NCI-H2081 treated with DMSO at 0.1 percent for 48 hours (cell line): ENCODE results near the gene OR11H6.
"Not testable (repeated sequence)": the region's sequence is repeated elsewhere in the genome, so short reads cannot be mapped to it uniquely, and the experiment has no call there.

Experiments
- DNase-seq: peaks from one replicate; lab custom pipeline; 2025; lab: John Stamatoyannopoulos, UW

OR11H6 gene, protein sequence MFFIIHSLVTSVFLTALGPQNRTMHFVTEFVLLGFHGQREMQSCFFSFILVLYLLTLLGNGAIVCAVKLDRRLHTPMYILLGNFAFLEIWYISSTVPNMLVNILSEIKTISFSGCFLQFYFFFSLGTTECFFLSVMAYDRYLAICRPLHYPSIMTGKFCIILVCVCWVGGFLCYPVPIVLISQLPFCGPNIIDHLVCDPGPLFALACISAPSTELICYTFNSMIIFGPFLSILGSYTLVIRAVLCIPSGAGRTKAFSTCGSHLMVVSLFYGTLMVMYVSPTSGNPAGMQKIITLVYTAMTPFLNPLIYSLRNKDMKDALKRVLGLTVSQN

DNA sequence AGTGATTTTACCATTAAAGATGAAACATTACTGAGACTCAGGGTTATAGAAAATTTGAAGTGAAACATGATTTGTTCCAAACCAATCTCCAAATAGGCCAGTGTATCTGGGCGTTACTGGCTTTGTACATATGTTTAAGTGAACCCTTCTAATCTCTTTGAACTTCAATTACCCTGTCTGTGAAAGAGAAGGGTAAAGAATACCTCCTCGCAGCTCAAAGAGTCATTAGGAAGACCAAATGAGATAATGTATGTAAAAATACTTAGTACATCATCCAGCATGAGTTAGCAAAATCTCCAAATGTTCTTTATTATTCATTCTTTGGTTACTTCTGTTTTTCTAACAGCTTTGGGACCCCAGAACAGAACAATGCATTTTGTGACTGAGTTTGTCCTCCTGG is at the start of gene OR11H6:
Gene OR11H6 (plus strand): TSS at position 301 of the 400 bp plus-strand sequence. CDS start 0 bp downstream, at position 301.
- DNase-seq, result no peak

DNA sequence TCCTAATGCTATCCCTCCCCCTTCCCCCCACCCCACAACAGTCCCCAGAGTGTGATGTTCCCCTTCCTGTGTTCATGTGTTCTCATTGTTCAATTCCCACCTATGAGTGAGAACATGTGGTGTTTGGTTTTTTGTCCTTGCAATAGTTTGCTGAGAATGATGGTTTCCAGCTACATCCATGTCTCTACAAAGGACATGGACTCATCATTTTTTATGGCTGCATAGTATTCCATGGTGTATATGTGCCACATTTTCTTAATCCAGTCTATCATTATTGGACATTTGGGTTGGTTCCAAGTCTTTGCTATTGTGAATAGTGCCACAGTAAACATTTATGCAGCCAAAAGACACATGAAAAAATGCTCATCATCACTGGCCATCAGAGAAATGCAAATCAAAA is 49.3 kb upstream of the OR11H6 start:
- DNase-seq, result not testable (repeated sequence)

DNA sequence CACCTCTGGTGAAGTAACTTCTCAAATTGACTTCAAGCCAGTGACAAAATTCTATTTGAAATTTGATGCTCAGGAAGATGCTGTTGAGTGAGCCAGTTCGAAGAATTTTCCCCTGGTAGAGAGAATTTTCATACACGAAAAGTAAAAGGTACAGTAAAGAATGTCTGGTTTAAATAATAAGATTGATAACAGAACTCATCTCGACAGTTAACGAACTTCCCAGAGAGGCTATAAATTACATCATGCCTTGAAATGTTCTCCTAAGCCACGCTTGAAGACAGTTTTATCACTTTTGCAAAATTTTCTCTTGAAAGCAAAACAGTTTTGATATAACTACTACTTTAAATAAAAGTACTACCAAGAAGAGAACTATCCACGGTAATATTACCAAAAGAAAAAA is 47.2 kb upstream of the OR11H6 start:
- no peak for DNase-seq

DNA sequence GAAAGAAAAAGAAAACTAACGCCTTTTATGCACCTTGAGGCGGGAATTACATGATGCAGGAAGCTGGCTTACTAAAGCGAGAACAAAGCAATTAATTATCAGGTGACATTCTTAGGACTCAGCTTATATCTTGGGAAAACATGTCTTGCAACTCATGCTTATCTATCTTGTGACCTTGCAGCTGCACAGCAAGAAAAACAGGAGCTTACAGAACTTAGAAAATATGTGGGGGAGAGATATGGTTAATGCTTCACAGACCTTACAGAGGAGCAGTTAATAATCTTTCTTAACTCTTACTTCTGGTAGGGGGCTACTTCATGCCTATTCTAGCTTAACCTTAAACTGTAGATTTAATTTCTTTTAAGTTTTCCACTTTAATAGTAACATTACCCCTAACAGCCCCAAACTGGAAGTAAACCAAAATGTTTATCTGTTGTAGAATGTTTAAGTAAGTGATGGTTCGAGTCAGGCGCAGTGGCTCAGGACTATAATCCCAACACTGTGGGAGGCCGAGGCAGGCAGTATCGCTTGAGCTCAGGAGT is 46.0 kb upstream of the OR11H6 start:
- no peak for DNase-seq

DNA sequence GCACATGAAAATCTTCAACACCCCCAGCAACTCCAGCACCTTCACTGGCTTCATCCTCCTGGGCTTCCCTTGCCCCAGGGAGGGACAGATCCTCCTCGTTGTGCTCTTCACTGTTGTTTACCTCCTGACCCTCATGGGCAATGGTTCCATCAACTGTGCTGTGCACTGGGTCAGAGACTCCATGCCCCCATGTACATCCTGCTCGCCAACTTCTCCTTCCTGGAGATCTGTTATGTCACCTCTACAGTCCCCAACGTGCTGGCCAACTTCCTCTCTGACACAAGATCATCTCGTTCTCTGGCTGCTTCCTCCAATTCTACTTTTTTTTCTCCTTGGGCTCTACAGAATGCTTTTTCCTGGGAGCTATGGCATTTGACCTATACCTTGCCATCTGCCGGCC is 44.3 kb upstream of the OR11H6 start:
- no peak for DNase-seq

DNA sequence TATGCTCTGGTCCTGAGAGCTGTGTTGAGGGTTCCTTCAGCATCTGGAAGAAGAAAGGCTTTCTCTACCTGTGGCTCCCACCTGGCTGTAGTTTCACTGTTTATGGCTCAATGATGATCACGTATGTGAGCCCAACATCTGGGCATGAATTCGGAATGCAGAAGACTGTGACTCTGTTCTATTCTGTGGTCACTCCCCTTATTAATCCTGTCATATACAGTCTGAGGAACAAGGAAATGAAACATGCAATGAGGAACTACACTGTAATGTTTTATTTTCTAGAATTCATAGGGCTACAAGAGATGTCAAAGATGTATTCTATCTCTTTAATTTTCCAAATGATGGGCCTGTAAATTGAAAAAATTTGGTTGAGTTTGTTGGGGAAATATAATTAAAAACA is 43.6 kb upstream of the OR11H6 start:
- no peak for DNase-seq

DNA sequence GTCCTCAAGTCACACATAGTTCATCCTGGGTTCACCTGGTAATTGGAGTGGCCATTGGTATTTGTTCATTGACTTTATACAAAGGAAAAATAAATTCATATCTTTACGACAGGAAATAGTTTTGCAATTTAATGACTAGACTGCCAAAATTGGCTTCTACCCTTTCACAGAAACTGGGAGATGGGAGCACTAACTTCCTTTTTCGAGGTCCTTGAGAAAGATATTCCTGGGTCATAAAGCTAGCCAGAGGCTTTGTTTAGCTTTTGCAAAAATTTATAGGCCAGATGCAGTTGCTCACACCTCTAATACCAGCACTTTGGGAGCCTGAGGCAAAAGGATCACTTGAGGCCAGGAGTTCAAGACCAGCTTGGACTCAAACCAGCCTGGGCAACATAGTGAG is 43.0 kb upstream of the OR11H6 start:
- no peak for DNase-seq

DNA sequence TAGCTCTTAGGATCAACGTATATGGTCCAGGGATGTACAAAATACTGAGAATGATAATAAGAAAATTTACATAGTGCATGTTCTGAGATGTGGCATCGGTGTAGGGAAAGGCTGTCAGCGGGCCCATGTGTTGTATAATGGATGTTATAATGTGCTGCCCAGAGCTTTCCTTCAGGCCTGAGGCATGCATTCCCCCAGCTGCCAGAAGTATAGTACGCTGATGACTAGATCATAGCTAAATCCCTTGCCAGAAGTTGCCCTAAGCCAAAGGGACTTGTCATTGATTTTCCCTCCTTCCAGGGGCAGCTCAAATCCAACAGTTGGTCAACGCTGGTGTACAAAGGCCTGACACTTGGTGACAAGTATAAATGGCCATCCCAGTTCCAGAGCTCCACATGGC is 39.3 kb upstream of the OR11H6 start:
- no peak for DNase-seq

DNA sequence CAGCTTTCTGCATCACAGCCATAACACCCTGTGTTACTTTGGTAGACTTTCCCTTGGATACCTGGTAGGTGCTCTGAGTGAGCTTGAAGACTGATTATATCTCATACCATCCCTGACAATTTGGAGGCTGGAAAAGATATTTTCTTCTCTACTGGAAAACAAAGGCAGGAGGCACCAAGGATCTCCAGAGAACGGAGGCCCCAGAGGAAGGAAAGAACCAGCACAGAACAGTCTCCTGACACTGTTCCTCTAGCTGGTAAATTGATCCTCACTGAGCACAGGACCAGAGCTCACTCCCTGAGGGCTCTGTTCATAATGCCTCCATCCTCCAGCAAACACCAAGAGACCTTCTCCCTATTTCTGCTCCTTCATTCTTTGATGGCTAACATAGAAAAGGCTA is 32.9 kb upstream of the OR11H6 start, which contains the start of gene OR11G2:
Gene OR11G2 (plus strand): TSS at position 301 of the 400 bp plus-strand sequence. CDS start 6,542 bp downstream, outside the sequence.
- DNase-seq, result no peak

DNA sequence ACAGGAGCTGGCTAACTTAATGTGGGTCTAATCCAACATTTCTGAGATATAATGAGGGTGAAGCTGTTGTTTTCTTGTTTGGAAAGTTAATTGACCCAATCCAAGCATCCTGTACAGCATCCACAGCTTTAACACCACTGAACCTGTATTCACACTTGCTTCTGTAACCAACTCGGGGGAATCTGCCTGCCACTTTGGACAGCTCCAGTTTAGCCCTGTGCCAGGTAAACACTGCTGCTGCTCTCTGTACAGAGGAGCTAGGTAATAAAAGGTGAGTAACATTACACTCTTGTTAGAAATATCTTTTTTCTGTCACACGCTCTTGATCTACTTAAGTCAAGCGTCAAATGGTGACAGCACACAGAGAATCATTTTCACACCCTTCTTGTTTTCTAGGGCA is 32.1 kb upstream of the OR11H6 start:
- no peak for DNase-seq

DNA sequence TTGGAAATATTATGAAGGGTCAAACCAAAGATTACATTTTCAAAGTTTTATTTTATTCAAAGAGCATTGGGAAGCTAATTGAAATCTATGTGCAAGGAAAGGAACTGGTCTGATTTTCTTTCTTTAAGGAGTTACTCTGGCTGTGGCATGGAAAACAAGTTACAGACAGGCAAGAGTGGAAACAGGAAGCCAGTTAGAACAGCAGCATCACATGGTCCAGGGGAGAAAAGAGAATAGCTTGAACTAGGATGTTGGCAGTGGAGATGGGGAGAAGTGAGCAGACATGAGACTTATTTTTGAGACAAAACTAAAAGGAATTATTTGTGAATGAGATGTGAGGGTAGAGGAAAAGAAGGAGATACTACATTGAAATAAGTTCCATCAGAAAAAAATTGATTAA is 29.4 kb upstream of the OR11H6 start:
- no peak for DNase-seq

DNA sequence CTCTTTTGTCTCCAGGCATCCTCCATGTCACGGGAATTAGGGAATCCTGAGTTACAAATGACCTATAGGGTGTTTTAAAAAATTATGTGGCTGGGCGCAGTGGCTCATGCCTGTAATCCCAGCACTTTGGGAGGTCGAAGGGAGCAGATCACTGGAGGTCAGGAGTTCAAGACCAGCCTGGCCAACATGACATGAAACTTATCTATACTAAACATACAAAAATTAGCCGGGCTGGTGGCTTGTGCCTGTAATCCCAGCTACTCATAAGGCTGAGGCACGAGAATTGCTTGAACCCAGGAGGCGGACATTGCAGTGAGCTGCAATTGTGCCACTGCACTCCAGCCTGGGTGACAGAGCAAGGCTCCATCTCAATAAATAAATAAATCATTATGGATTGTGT is 28.3 kb upstream of the OR11H6 start:
- not testable (repeated sequence) for DNase-seq

DNA sequence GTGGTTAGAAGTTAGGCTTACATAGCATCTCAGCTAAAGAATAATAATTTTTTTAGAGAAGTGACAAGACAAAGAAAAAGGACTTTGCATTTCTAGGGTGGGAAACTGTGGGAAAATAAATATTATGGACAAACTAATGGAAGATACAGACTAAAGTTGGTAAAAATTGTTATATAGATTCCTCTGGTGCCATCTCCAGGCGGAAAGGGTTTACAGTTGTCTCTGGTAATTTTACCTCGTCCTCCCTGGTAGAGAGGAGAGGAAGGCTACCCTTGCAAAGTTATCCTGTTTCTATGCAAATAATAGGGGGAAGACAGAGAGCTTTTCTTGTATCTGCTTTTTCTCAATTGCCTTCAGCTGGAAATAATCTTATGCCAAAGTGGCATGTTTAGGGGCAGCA is 27.6 kb upstream of the OR11H6 start:
- DNase-seq, result no peak

DNA sequence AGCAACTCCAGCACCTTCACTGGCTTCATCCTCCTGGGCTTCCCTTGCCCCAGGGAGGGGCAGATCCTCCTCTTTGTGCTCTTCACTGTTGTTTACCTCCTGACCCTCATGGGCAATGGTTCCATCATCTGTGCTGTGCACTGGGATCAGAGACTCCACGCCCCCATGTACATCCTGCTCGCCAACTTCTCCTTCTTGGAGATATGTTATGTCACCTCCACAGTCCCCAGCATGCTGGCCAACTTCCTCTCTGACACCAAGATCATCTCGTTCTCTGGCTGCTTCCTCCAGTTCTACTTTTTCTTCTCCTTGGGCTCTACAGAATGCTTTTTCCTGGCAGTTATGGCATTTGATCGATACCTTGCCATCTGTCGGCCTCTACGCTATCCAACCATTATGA is 26.1 kb upstream of the OR11H6 start:
- no peak for DNase-seq

DNA sequence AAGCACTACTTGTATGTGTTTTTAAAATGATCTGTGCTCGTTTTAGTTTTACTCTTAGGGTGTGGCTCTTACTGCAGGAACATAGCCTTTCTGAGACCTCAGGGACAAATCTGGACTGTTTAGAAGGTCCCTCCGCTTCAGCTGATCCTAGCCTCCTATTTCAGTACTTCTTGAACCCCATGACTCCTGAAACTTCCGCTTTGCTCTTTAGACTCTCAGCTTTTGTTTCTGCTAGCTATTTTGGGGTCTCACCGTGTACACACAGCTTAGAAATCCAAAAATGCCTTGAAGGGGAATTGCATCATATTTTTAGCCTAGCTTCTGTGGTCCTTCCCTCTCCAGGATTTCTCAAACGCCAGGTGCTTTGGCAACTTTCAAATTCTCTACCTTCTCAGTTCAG is 24.5 kb upstream of the OR11H6 start:
- no peak for DNase-seq

DNA sequence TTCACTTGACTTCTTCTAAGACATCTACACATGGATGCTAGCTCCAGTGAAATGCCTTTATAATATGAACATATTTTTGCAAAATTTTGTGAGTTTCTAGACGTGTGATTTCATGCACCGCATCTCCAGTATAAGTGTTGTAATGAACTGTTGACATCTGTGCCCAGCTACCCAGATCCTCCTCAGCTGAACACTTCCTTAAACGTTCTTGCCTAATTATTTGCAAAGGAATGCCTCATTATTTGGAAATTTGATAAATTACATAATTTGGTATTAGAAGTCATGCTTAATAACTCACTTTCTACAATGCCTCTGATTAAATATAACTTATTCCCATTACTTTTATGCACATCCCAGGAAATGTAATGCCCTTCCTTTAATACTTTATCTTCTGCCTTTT is 18.8 kb upstream of the OR11H6 start:
- no peak for DNase-seq

DNA sequence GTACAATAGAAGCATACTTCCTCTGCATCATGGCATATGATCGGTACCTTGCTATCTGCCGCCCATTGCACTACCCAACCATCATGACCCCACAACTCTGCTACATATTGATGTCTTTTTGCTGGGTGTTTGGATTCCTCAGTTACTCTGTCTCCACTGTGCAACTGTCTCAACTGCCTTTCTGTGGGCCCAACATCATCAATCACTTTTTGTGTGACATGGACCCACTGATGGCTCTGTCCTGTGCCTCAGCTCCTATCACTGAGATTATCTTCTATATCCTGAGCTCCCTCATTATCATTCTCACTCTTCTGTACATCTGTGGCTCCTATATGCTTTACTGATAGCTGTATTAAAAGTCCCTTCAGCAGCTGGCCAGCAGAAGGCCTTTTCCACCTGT is 13.9 kb upstream of the OR11H6 start:
- DNase-seq, result no peak

DNA sequence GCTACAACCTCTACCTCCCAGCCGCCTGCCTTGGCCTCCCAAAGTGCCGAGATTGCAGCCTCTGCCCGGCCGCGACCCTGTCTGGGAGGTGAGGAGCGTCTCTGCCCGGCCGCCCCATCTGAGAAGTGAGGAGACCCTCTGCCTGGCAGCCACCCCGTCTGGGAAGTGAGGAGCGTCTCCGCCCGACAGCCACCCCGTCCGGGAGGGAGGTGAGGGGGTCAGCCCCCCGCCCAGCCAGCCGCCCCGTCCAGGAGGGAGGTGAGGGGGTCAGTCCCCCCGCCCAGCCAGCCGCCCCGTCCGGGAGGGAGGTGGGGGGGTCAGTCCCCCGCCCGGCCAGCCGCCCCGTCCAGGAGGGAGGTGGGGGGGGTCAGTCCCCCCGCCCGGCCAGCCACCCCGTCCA is 11.1 kb upstream of the OR11H6 start:
- DNase-seq, result not testable (repeated sequence)

DNA sequence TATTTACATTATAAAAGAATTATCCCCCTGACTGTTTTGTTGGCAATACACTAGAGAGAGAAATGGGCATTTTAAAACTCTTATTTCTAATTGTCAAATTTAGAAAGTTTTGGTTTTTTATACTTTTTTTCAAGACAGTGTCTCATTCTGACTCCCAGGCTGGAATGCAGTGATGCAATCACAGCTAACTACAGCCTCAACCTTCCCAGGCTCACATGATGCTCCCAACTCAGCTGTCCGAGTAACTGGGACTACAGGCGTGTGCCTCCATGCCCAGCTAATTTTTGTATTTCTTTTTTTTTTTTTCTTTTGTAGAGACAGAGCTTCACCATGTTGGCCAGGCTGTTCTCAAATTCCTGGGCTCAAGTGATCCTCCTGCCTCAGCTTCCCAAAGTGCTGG is 8.3 kb upstream of the OR11H6 start:
- DNase-seq, result no peak

DNA sequence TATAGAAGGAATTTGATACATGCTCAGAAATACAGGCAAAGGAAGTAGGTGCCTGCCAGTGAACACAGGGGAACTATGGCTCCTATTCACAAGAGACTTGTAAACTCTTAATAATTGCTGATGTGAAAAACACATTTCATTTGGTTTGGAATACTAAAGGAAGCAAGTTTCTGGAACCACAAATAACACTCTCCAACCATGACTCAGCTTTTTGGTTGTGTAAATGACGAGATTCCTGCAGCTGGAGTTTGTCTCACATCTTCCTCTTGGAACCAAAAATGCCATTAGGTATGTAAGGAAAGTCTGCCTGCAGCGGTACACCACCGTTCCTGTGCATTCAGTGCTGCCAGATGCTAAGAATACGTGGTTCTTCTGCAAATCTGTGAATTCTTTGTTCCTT is 4.5 kb upstream of the OR11H6 start:
- no peak for DNase-seq

DNA sequence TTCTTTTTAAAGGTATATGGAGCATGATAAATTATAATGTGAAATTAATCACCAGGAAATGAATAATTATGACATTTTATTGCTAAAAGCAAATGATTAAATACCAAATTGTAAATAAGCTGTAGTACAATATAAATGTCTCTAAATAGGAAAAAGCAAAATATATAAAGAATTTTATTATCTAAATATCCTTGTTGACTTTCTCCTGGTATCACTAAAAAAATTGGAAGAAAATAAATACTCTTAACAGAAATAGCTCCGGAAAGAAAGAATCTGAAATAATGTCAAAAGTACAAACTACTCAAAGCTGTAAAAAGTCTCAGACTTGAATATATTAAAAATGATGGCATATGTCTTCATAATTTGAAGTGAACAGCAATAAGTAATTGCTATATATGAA is 5.2 kb downstream of the OR11H6 start, which contains the start of gene OR11H7:
Gene OR11H7 (plus strand): TSS at position 301 of the 400 bp plus-strand sequence.
- DNase-seq, result no peak

DNA sequence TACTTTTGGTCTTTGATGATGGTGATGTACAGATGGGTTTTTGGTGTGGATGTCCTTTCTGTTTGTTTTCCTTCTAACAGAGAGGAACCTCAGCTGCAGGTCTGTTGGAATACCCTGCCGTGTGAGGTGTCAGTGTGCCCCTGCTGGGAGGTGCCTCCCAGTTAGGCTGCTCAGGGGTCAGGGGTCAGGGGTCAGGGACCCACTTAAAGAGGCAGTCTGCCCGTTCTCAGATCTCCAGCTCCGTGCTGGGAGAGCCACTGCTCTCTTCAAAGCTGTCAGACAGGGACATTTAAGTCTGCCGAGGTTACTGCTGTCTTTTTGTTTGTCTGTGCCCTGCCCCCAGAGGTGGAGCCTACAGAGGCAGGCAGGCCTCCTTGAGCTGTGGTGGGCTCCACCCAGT is 11.9 kb downstream of the OR11H6 start:
- not testable (repeated sequence) for DNase-seq

DNA sequence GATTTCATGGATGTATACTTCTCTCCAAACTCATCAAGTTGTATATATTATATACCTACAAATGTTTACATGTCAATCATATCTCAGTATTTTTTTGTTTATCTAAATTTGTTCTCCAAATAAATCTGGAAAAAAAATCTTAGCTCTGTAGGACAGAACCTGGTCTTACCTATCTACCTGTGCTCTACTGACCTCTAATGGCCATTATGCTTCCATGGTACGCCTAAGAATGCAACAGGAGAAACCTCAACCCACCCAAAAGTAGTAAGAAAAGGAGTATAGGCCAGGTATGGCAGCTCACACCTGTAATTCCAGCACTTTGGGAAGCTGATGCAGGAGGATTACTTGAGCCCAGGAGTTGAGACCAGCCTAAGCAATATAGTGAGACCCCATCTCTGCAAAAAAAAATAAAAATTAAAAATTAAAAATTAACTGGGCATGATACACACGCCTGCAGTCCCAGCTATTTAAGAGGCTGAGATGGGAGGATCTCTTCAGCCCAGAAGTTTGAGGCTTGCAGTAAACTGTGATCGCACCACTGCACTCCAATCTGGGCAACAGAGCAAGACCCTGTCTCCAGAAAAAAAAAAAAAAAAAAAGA is 24.2 kb downstream of the OR11H6 start:
- no peak for DNase-seq
